SU-DHL-6 (cell line): ENCODE data around the gene LRRC37A3.
"Not testable (repeated sequence)": the region's sequence is repeated elsewhere in the genome, so short reads cannot be mapped to it uniquely, and the experiment has no call there.

Source experiments
- EZH2phosphoT487 ChIP-seq: fragments of 200-600 bp; sonication (generic), shearing (Covaris generic); conservative IDR thresholded peaks from 2 replicates; pipeline ENCODE4 v1.6.1; 2018; ENCODE audit warnings: mild to moderate bottlenecking, antibody characterized with exemption, low read length, moderate library complexity, mixed read lengths
- TF ChIP-seq, protein P1 (sequence below): fragments of 200-600 bp; sonication (generic); IDR thresholded peaks from one replicate; pipeline ENCODE4 v1.5.1; 2017; ENCODE audit warnings: antibody characterized with exemption, mild to moderate bottlenecking, low read length, moderate library complexity; ENCODE audit not compliant: insufficient read depth, poor library complexity, severe bottlenecking

GRCh38 chr17:64815833-64816198, 103.5 kb downstream of the LRRC37A3 start:
- TF ChIP-seq, protein P1, sequence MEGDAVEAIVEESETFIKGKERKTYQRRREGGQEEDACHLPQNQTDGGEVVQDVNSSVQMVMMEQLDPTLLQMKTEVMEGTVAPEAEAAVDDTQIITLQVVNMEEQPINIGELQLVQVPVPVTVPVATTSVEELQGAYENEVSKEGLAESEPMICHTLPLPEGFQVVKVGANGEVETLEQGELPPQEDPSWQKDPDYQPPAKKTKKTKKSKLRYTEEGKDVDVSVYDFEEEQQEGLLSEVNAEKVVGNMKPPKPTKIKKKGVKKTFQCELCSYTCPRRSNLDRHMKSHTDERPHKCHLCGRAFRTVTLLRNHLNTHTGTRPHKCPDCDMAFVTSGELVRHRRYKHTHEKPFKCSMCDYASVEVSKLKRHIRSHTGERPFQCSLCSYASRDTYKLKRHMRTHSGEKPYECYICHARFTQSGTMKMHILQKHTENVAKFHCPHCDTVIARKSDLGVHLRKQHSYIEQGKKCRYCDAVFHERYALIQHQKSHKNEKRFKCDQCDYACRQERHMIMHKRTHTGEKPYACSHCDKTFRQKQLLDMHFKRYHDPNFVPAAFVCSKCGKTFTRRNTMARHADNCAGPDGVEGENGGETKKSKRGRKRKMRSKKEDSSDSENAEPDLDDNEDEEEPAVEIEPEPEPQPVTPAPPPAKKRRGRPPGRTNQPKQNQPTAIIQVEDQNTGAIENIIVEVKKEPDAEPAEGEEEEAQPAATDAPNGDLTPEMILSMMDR: not testable (repeated sequence)
- TF ChIP-seq EZH2phosphoT487: not testable (repeated sequence)
